ENCODE data around the gene RHOV.

RHOV gene

GRCh38 chr15:40843885-40844695, 29.9 kb downstream of the RHOV start, which contains the start of gene SPINT1:
TSS of gene SPINT1 (plus strand) at chr15:40844048. CDS start at chr15:40844555, 507 bp downstream.
- DNase-seq, result no peak

GRCh38 chr15:40843261-40843884, 30.7 kb downstream of the RHOV start:
- DNase-seq, result no peak

GRCh38 chr15:40841741-40842140, 32.3 kb downstream of the RHOV start:
- no peak for DNase-seq

GRCh38 chr15:40838756-40839155, 35.3 kb downstream of the RHOV start:
- DNase-seq, result no peak

- DNase-seq, result no peak
Measured at GRCh38 chr15:40836020-40836419, 38.0 kb downstream of the RHOV start.

GRCh38 chr15:40832903-40833302, 41.1 kb downstream of the RHOV start:
- no peak for DNase-seq

GRCh38 chr15:40831861-40832260, 42.2 kb downstream of the RHOV start:
- no peak for DNase-seq

- peak; percentile 70 for DNase-seq
Measured at GRCh38 chr15:40830884-40831283, 43.1 kb downstream of the RHOV start.

GRCh38 chr15:40829115-40829514, 44.9 kb downstream of the RHOV start:
- no peak for DNase-seq

GRCh38 chr15:40828447-40829036, 45.5 kb downstream of the RHOV start, which contains the start of gene PPP1R14D:
TSS of gene PPP1R14D (minus strand) at chr15:40828708. CDS start at chr15:40828641, 67 bp downstream.
- DNase-seq, result no peak

GRCh38 chr15:40826423-40827075, 47.5 kb downstream of the RHOV start:
- DNase-seq, result no peak

GRCh38 chr15:40825661-40826422, 48.2 kb downstream of the RHOV start:
- DNase-seq, result no peak

GRCh38 chr15:40823572-40824343, 50.3 kb downstream of the RHOV start:
- DNase-seq, result no peak

Data from NCI-H187 treated with DMSO at 0.1 percent for 48 hours (cell line).